HG02642 (cell line): Measurements from ENCODE around the gene PLCB1.
"Not testable (repeated sequence)": the region's sequence is repeated elsewhere in the genome, so short reads cannot be mapped to it uniquely, and the experiment has no call there.

Experiments
- ATAC-seq: cut with Tn5 transposase; IDR thresholded peaks from one replicate; pipeline ENCODE4 v1.9.1; 2021; ENCODE audit warnings: mild to moderate bottlenecking; ENCODE audit not compliant: unreplicated experiment, poor library complexity

The PLCB1 gene

GRCh38 chr20:8815208-8815607, 683.1 kb downstream of the PLCB1 start:
- ATAC-seq: no peak

DNA sequence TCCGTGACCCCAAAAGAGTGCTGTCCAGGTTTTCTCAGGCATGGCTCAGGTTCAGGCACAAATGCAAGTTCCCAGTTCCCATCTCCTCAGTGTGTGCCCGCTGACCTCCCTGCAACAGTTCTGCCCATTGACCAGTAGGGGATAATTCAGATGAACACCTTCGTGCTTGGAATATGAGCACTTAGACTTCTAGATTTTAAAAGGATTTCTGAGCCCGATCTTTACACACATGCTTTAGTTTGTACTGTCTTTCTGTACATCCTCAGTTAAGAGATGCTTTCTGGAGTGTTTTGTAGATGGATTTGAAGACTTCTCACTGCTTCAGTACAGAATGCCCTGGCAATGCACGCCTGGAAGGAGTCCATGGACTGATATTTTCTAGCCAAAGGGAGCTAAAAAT, 697.2 kb downstream of the PLCB1 start:
- no peak for ATAC-seq

DNA sequence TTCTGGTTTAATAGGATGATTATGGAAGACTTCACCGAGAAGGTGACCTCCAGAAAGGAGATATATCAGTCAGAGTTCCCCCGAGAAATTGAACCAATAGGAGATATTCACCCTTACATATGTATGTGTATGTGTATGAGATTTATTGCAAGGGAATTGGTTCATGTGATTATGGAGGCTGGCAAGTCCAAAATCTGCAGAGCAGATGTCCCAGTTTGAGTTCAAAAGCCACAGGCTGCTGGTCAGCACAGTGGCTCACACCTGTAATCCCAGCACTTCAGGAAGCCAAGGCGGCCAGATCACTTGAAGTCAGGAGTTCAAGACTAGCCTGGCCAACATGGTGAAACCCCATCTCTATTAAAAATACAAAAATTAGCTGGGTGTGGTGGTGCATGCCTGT, 702.2 kb downstream of the PLCB1 start:
- not testable (repeated sequence) for ATAC-seq

- no peak for ATAC-seq
Measured at GRCh38 chr20:8834851-8835250, 702.8 kb downstream of the PLCB1 start.

GRCh38 chr20:8837396-8837795, 705.3 kb downstream of the PLCB1 start:
- ATAC-seq: no peak

GRCh38 chr20:8842525-8842924, 710.5 kb downstream of the PLCB1 start:
- no peak for ATAC-seq

- ATAC-seq: no peak
Measured at GRCh38 chr20:8844179-8844578, 712.1 kb downstream of the PLCB1 start.

- no peak for ATAC-seq
Measured at GRCh38 chr20:8849990-8850389, 717.9 kb downstream of the PLCB1 start.

GRCh38 chr20:8851446-8851845, 719.4 kb downstream of the PLCB1 start:
- ATAC-seq: no peak

DNA sequence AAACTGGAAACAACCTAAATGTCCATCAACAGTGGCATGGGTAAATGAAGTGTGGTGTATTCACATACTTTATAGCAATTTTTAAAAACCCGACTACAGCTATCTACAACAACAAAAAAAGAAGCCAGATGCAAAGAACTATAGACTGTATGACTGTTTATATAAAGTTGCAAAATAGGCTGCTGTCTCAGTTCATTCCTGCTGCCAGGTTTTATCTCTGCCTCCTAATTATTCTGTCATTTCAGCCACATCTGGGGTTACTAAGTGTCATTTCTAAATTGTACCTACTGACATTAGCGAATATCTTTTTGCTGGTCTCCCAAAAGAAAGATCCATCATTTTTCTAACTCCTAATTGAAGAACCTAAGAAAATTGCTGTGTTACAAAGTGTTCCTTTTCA, 719.9 kb downstream of the PLCB1 start:
- not testable (repeated sequence) for ATAC-seq

DNA sequence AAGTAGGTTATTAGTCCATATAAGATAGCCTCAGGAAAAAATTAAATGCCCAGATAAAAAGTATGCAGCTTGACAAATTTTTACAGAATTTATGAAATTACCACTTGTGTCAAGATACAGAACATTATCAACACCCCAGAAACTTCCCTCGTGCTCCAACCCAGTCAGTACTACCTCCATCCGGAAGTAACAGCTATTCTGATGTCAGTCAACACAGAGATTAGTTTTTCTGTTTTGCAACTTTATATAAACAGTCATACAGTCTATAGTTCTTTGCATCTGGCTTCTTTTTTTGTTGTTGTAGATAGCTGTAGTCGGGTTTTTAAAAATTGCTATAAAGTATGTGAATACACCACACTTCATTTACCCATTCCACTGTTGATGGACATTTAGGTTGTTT, 721.1 kb downstream of the PLCB1 start:
- not testable (repeated sequence) for ATAC-seq

DNA sequence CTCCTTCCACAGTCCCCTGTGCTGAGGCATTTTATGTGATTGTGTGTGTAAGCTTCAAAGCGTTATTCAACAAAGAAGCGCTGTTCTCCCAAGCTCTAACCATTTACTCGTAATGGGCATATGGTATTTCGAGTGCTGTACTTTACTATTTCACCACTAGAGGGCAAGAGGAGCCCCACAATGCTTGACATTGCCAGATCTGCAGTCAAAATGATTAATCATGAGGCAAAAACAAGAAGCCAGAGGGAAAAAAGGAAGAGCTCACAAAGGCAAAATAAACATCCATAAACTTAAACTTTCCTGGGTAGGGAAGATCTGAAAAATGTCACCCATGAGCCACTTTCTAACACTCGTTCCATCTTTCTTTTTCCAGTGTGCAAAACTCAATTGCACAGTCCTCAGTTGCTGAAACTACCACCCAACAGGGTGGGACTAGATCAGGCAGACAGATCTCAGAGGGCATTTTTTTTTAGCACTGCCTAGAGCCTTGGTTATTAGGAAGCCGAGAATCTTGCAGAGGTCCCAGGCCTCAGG, 721.8 kb downstream of the PLCB1 start:
- peak; percentile 91 for ATAC-seq

DNA sequence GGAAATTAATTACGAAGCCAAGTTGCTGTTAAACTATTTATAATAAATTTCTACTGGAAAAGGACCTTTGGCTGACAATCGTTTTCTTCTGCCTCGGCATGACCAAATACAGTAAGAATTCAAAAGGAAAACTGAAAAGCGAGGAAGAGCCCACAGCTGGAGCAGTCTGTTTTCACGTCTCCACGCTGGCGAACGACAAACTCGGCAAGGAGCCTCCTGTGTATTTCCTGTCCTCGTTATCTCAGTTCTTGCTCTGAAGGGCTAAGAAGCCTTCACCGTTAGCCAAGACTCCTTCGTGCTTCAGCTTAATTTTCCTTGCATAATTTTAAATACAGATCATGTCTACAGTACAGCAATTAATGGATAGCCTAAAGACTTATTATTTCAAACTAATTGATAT, 722.5 kb downstream of the PLCB1 start:
- no peak for ATAC-seq

DNA sequence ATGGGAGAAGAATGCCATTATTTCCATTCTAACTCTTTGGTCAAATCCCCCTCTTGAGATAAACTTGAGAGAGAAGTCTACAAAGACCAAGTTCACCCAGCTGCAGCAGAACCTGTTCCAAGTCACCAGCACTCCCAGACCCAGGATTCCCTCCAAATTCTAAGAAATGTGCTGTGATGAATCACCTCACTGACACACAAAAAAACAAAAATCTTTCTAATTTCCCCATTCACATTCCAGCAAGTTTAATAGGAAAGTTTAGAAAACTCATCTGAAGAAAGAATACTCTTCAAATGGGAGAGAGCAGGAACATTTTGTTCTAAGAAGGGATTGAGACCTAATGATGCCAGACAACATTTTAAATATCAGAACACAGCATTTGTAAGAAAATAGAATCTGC, 723.2 kb downstream of the PLCB1 start:
- no peak for ATAC-seq

DNA sequence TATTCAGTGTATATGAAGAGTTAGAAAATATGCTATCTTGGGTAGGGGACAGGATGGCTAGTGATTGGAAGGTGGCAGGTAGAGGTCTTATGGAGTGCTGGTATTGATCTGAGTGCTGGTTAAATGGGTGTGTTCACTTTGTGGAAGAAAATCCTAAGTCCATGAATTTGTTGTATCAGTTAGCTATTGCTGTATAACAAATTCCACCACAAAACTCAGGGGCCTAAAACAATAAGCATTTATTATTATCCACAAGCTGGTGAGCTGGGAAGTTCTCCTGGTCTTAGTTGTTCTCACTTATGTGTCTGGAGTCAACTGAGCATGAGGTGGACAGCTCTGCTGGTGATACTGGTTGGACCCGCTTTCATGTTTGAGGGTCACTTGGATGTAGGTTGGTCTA, 724.6 kb downstream of the PLCB1 start:
- no peak for ATAC-seq

- no peak for ATAC-seq
Measured at GRCh38 chr20:8858181-8858787, 726.2 kb downstream of the PLCB1 start.

DNA sequence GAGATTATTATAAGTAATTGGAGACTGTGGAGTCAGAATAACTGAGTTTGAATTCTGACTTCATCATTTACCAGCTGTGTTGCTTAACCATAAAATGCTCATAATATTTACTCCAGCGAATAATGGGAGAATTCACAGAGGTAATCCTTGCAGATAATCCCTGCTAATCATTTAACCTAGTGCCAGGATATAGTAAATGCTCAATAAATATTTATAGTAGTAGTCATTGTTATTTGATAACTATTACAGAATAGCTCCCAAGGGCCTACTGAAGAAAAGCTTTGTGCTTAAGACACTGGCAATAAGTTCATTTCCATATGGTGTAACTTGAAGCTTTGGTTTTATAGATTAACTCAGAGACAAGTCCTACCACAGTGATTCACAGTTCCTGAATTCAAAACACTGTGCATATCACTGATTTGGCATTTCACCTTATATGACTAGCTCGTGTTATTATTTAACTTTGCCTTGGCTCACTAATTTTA, 728.0 kb downstream of the PLCB1 start:
- ATAC-seq: no peak

DNA sequence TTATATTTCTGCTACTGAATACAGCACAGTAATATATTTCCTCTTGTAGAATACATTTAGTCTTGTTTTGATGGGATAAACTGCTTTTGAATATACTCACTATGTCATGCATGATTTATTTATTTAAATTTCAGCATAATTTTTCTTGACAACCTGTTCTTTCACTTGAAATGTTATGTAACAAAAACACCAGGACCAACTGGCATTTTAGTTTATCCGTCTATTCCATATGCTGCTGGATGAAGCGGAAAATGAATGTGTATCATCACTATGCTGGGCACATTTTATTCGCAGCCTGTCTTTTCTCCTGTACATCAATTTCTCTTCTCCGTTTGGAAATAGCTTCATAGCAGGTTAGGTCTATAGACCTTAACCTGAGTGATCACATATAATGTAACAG, 730.0 kb downstream of the PLCB1 start:
- ATAC-seq: no peak

- no peak for ATAC-seq
Measured at GRCh38 chr20:8865636-8866035, 733.6 kb downstream of the PLCB1 start.

- no peak for ATAC-seq
Measured at GRCh38 chr20:8867038-8867740, 735.1 kb downstream of the PLCB1 start.

DNA sequence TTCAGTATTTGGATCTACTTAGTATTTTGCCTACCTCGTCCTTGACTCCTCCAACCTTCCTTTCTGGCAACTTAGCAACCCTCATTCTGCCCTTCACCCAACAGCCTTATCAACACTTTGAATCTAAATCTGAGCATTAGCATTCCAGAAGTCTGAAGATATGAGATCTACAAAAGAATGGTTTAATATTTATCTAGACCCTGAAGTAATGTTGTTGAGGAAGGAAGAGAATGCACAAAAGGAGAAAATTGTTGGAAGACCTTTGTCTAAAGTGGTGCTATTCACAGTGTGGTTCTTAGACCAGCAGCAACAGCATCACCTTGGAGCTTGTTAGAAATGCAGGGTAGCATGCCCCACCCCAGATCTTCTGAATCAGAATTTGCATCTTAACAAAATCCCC, 738.6 kb downstream of the PLCB1 start:
- ATAC-seq: no peak

GRCh38 chr20:8874437-8874836, 742.4 kb downstream of the PLCB1 start:
- ATAC-seq: no peak
